ENCODE data around the gene ARID1A. TPM values are rescaled to one million over a fixed set of nuclear protein-coding genes. Genes with fewer than 3 reads are reported as not detected.

Gene ARID1A
- total RNA-seq, 6 experiments from 2014 or later = 46.1 to 51.2 (median 49.2) TPM

DNA sequence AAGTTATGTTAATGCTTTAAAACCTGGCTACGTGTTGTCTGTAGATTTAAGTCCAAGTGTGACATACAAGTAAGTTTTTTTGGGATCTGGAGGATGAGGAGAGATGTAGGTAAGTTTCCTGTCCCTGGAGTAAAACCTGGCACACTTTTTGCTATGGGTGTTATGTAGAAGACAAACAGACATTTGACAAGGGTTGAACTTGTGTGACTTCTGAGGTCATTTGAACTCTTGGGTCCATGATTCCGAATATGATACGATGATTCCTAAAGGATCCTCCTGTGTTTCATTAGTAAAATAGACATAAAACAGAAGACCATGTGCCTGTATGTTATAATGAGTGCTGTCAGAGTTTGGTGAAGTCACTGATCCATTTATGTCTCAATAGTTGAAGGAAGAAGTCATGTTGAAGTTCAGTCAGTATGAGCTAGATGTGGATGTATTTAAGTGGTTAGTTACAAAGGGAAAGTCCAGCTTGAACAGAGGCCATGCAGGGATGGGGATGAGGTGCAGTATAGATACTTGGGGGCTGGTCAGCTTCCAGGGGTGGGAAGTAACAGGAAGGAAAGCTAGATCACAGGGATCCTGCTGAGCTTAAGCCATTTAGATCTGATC, 44.3 kb downstream of the ARID1A start:
- no peak for TF ChIP-seq CTCF (IDR thresholded peaks at IDR 0.05)

GRCh38 chr1:26740952-26741351, 45.1 kb downstream of the ARID1A start:
- H3K27me3 Mint-ChIP-seq (ENCODE audit: insufficient read depth) = peaks cover 1% of the 10 kb centered on the region; the same call in 1 of the 2 replicates
- no peak for DNase-seq
- H3K4me1 Mint-ChIP-seq (ENCODE audit: low read depth) = peaks cover 49% of the 10 kb centered on the region
- peaks cover 49% of the 10 kb centered on the region for H3K36me3 Mint-ChIP-seq (ENCODE audit: low read depth)
- H3K9me3 Mint-ChIP-seq = no peaks in the 10 kb centered on the region
- no peak overlapping the region for H3K4me3 Mint-ChIP-seq
- peak overlapping the region; percentile 51; the same call in 1 of the 2 replicates for H3K27ac Mint-ChIP-seq
- TF ChIP-seq CTCF (IDR thresholded peaks at IDR 0.05) = no peak

More for the DNA sequence above, 44.3 kb downstream of the ARID1A start:
- peak overlapping the region; percentile 15 for H3K27ac Mint-ChIP-seq
- no peak overlapping the region for H3K4me3 Mint-ChIP-seq
- peaks cover 49% of the 10 kb centered on the region for H3K4me1 Mint-ChIP-seq (ENCODE audit: low read depth)
- H3K27me3 Mint-ChIP-seq (ENCODE audit: insufficient read depth) = peaks cover 1% of the 10 kb centered on the region; the same call in 1 of the 2 replicates
- no peaks in the 10 kb centered on the region for H3K9me3 Mint-ChIP-seq
- DNase-seq = no peak
- H3K36me3 Mint-ChIP-seq (ENCODE audit: low read depth) = peaks cover 51% of the 10 kb centered on the region

- Mint-ChIP-seq H3K4me3 (peak overlapping the region; percentile 63), H3K9me3 (no peaks in the 10 kb centered on the region), H3K27ac (peak overlapping the region; percentile 85), H3K4me1 (ENCODE audit: low read depth) (peaks cover 69% of the 10 kb centered on the region), H3K36me3 (ENCODE audit: low read depth) (peaks cover 66% of the 10 kb centered on the region), H3K27me3 (ENCODE audit: insufficient read depth) (peaks cover 1% of the 10 kb centered on the region; the same call in 1 of the 2 replicates)
- no peak for DNase-seq
- TF ChIP-seq CTCF (IDR thresholded peaks at IDR 0.05) = no peak
Measured at GRCh38 chr1:26743426-26744059, 47.7 kb downstream of the ARID1A start.

GRCh38 chr1:26744075-26744959, 48.5 kb downstream of the ARID1A start:
- DNase-seq = peak; percentile 89
- H3K9me3 Mint-ChIP-seq = no peaks in the 10 kb centered on the region
- peak overlapping the region; percentile 85 for H3K27ac Mint-ChIP-seq
- no peak for TF ChIP-seq CTCF (IDR thresholded peaks at IDR 0.05)
- peaks cover 1% of the 10 kb centered on the region; the same call in 1 of the 2 replicates for H3K27me3 Mint-ChIP-seq (ENCODE audit: insufficient read depth)
- H3K36me3 Mint-ChIP-seq (ENCODE audit: low read depth) = peaks cover 66% of the 10 kb centered on the region
- peaks cover 69% of the 10 kb centered on the region for H3K4me1 Mint-ChIP-seq (ENCODE audit: low read depth)
- peak overlapping the region; percentile 63 for H3K4me3 Mint-ChIP-seq

DNA sequence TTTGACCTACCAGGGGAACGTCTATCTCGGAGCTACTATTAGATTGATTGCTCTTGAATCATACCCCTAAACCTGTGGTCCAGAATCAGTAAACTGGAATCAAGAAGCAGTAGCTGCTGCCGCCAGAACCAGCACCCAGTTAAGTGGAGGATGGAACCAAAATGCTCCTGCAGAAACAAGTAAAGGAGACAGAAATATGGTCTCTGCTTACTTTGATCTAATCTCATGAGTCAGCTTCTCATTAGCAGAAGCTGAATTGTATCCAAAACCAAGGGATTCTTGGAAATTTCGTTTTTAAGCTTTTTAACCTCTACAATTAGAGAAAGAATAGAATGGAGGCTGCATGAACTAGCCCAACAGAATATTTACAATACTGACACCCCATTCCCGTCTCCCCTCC, 49.4 kb downstream of the ARID1A start:
- peaks cover 66% of the 10 kb centered on the region for H3K4me1 Mint-ChIP-seq (ENCODE audit: low read depth)
- no peak for TF ChIP-seq CTCF (IDR thresholded peaks at IDR 0.05)
- peaks cover 63% of the 10 kb centered on the region for H3K36me3 Mint-ChIP-seq (ENCODE audit: low read depth)
- peaks cover 1% of the 10 kb centered on the region; the same call in 1 of the 2 replicates for H3K27me3 Mint-ChIP-seq (ENCODE audit: insufficient read depth)
- no peaks in the 10 kb centered on the region for H3K9me3 Mint-ChIP-seq
- H3K4me3 Mint-ChIP-seq = peak overlapping the region; percentile 63
- peak; percentile 67 for DNase-seq
- H3K27ac Mint-ChIP-seq = peak overlapping the region; percentile 85
